Measurements from ENCODE around the gene TCF3.

The TCF3 gene

GRCh38 chr19:1572795-1573194, 79.6 kb downstream of the TCF3 start:
- Histone ChIP-seq H3K4me2 (ENCODE audit: low read length, poor library complexity, severe bottlenecking) (no peak overlapping the region), H3K79me1 (replicated peaks; ENCODE audit: low read length, poor library complexity, severe bottlenecking) (peaks cover 12% of the 10 kb centered on the region), H3K9me3 (ENCODE audit: control insufficient read depth, low read length) (no peaks in the 10 kb centered on the region), H3K9ac (ENCODE audit: low read length) (no peak overlapping the region), H2BK5ac (ENCODE audit: low read depth, low read length, poor library complexity, severe bottlenecking) (no peak overlapping the region), H3K27ac (ENCODE audit: low read length, poor library complexity, severe bottlenecking) (no peak overlapping the region), H2AFZ (ENCODE audit: low read depth, low read length) (no peak overlapping the region), H3K36me3 (ENCODE audit: control insufficient read depth in 1 of 2, insufficient read depth in 2 of 2, low read depth in 1 of 2, low read length in 2 of 2) (peaks cover 14 to 32% of the 10 kb centered on the region in 2 experiments), H2AK5ac (ENCODE audit: low read length, severe bottlenecking) (no peak overlapping the region), H3K18ac (ENCODE audit: low read depth in 1 of 2, low read length in 2 of 2) (no peak overlapping the region), H2BK120ac (ENCODE audit: low read depth, low read length) (no peak overlapping the region), H2BK12ac (ENCODE audit: low read length in 2 of 2) (no peak overlapping the region), H2BK15ac (ENCODE audit: low read depth, poor library complexity, severe bottlenecking) (peak overlapping the region; percentile 15), H3K4me3 (ENCODE audit: insufficient read depth in 1 of 2, low read depth in 1 of 2, low read length in 2 of 2) (no peak overlapping the region), H3K4me1 (ENCODE audit: control insufficient read depth, insufficient read depth, low read depth, low read length) (peaks cover 6% of the 10 kb centered on the region), H4K8ac (ENCODE audit: low read length) (no peak overlapping the region), H3K4ac (ENCODE audit: low read depth in 1 of 2, low read length in 2 of 2) (no peak overlapping the region), H3K23ac (ENCODE audit: low read length in 2 of 2) (no peak overlapping the region), H3K14ac (ENCODE audit: low read length in 2 of 2) (no peak overlapping the region), H3K27me3 (ENCODE audit: control insufficient read depth in 1 of 2, insufficient read depth in 1 of 2, low read length in 2 of 2) (peaks cover 0 to 8% of the 10 kb centered on the region in 2 experiments), H4K91ac (ENCODE audit: low read length) (no peak overlapping the region)
- 85% methylated on average over 9 of the region's 9 CpGs for WGBS
- DNase-seq = no peak

GRCh38 chr19:1571358-1571757, 81.1 kb downstream of the TCF3 start:
- Histone ChIP-seq H3K4me3 (ENCODE audit: insufficient read depth in 1 of 2, low read depth in 1 of 2, low read length in 2 of 2) (no peak overlapping the region), H3K23ac (ENCODE audit: low read length in 2 of 2) (no peak overlapping the region), H2BK12ac (ENCODE audit: low read length in 2 of 2) (no peak overlapping the region), H3K79me1 (replicated peaks; ENCODE audit: low read length, poor library complexity, severe bottlenecking) (peaks cover 7% of the 10 kb centered on the region), H3K27me3 (ENCODE audit: control insufficient read depth in 1 of 2, insufficient read depth in 1 of 2, low read length in 2 of 2) (peaks cover 0 to 8% of the 10 kb centered on the region in 2 experiments), H2AK5ac (ENCODE audit: low read length, severe bottlenecking) (no peak overlapping the region), H3K36me3 (ENCODE audit: control insufficient read depth in 1 of 2, insufficient read depth in 2 of 2, low read depth in 1 of 2, low read length in 2 of 2) (peaks cover 0 to 18% of the 10 kb centered on the region in 2 experiments), H3K18ac (ENCODE audit: low read depth in 1 of 2, low read length in 2 of 2) (no peak overlapping the region), H3K14ac (ENCODE audit: low read length in 2 of 2) (no peak overlapping the region), H2AFZ (ENCODE audit: low read depth, low read length) (no peak overlapping the region), H3K9ac (ENCODE audit: low read length) (no peak overlapping the region), H4K91ac (ENCODE audit: low read length) (no peak overlapping the region), H3K4me1 (ENCODE audit: control insufficient read depth, insufficient read depth, low read depth, low read length) (peaks cover 6% of the 10 kb centered on the region), H3K4ac (ENCODE audit: low read depth in 1 of 2, low read length in 2 of 2) (no peak overlapping the region), H3K4me2 (ENCODE audit: low read length, poor library complexity, severe bottlenecking) (no peak overlapping the region), H2BK120ac (ENCODE audit: low read depth, low read length) (no peak overlapping the region), H2BK5ac (ENCODE audit: low read depth, low read length, poor library complexity, severe bottlenecking) (no peak overlapping the region), H2BK15ac (ENCODE audit: low read depth, poor library complexity, severe bottlenecking) (no peak overlapping the region), H4K8ac (ENCODE audit: low read length) (no peak overlapping the region), H3K27ac (ENCODE audit: low read length, poor library complexity, severe bottlenecking) (no peak overlapping the region), H3K9me3 (ENCODE audit: control insufficient read depth, low read length) (no peaks in the 10 kb centered on the region)
- WGBS = 91% methylated on average over 12 of the region's 12 CpGs
- no peak for DNase-seq

- peaks cover 0 to 15% of the 10 kb centered on the region in 2 experiments for H3K36me3 ChIP-seq (ENCODE audit: control insufficient read depth in 1 of 2, insufficient read depth in 2 of 2, low read depth in 1 of 2, low read length in 2 of 2)
- H3K27me3 ChIP-seq (ENCODE audit: control insufficient read depth in 1 of 2, insufficient read depth in 1 of 2, low read length in 2 of 2) = peaks cover 0 to 8% of the 10 kb centered on the region in 2 experiments
- no peak overlapping the region for H2BK5ac ChIP-seq (ENCODE audit: low read depth, low read length, poor library complexity, severe bottlenecking)
- H2BK120ac ChIP-seq (ENCODE audit: low read depth, low read length) = no peak overlapping the region
- peaks cover 7% of the 10 kb centered on the region for H3K79me1 ChIP-seq (replicated peaks; ENCODE audit: low read length, poor library complexity, severe bottlenecking)
- no peak for DNase-seq
- H3K9me3 ChIP-seq (ENCODE audit: control insufficient read depth, low read length) = no peaks in the 10 kb centered on the region
- H3K4ac ChIP-seq (ENCODE audit: low read depth in 1 of 2, low read length in 2 of 2) = no peak overlapping the region
- no peak overlapping the region for H3K14ac ChIP-seq (ENCODE audit: low read length in 2 of 2)
- no peak overlapping the region for H2AFZ ChIP-seq (ENCODE audit: low read depth, low read length)
- H2BK15ac ChIP-seq (ENCODE audit: low read depth, poor library complexity, severe bottlenecking) = no peak overlapping the region
- no peak overlapping the region for H3K27ac ChIP-seq (ENCODE audit: low read length, poor library complexity, severe bottlenecking)
- H3K23ac ChIP-seq (ENCODE audit: low read length in 2 of 2) = no peak overlapping the region
- H3K18ac ChIP-seq (ENCODE audit: low read depth in 1 of 2, low read length in 2 of 2) = no peak overlapping the region
- no peak overlapping the region for H2BK12ac ChIP-seq (ENCODE audit: low read length in 2 of 2)
- H3K9ac ChIP-seq (ENCODE audit: low read length) = no peak overlapping the region
- no peak overlapping the region for H3K4me2 ChIP-seq (ENCODE audit: low read length, poor library complexity, severe bottlenecking)
- H3K4me3 ChIP-seq (ENCODE audit: insufficient read depth in 1 of 2, low read depth in 1 of 2, low read length in 2 of 2) = no peak overlapping the region
- over 99% methylated on average over 12 of the region's 13 CpGs for WGBS
- no peak overlapping the region for H4K8ac ChIP-seq (ENCODE audit: low read length)
- H2AK5ac ChIP-seq (ENCODE audit: low read length, severe bottlenecking) = no peak overlapping the region
- H4K91ac ChIP-seq (ENCODE audit: low read length) = no peak overlapping the region
- peaks cover 9% of the 10 kb centered on the region for H3K4me1 ChIP-seq (ENCODE audit: control insufficient read depth, insufficient read depth, low read depth, low read length)
Observed at GRCh38 chr19:1570836-1571235, 81.6 kb downstream of the TCF3 start.

- Histone ChIP-seq H3K9ac (ENCODE audit: low read length) (no peak overlapping the region), H2AK5ac (ENCODE audit: low read length, severe bottlenecking) (no peak overlapping the region), H4K91ac (ENCODE audit: low read length) (no peak overlapping the region), H3K79me1 (replicated peaks; ENCODE audit: low read length, poor library complexity, severe bottlenecking) (peaks cover 7% of the 10 kb centered on the region), H3K9me3 (ENCODE audit: control insufficient read depth, low read length) (no peaks in the 10 kb centered on the region), H2BK5ac (ENCODE audit: low read depth, low read length, poor library complexity, severe bottlenecking) (no peak overlapping the region), H3K27me3 (ENCODE audit: control insufficient read depth in 1 of 2, insufficient read depth in 1 of 2, low read length in 2 of 2) (peaks cover 0 to 8% of the 10 kb centered on the region in 2 experiments), H3K27ac (ENCODE audit: low read length, poor library complexity, severe bottlenecking) (no peak overlapping the region), H4K8ac (ENCODE audit: low read length) (no peak overlapping the region), H3K14ac (ENCODE audit: low read length in 2 of 2) (no peak overlapping the region), H2BK15ac (ENCODE audit: low read depth, poor library complexity, severe bottlenecking) (no peak overlapping the region), H3K4me3 (ENCODE audit: insufficient read depth in 1 of 2, low read depth in 1 of 2, low read length in 2 of 2) (no peak overlapping the region), H3K4me1 (ENCODE audit: control insufficient read depth, insufficient read depth, low read depth, low read length) (peaks cover 14% of the 10 kb centered on the region), H3K4ac (ENCODE audit: low read depth in 1 of 2, low read length in 2 of 2) (no peak overlapping the region), H2BK120ac (ENCODE audit: low read depth, low read length) (no peak overlapping the region), H2AFZ (ENCODE audit: low read depth, low read length) (no peak overlapping the region), H3K23ac (ENCODE audit: low read length in 2 of 2) (no peak overlapping the region), H3K4me2 (ENCODE audit: low read length, poor library complexity, severe bottlenecking) (no peak overlapping the region), H3K36me3 (ENCODE audit: control insufficient read depth in 1 of 2, insufficient read depth in 2 of 2, low read depth in 1 of 2, low read length in 2 of 2) (peaks cover 0 to 16% of the 10 kb centered on the region in 2 experiments), H3K18ac (ENCODE audit: low read depth in 1 of 2, low read length in 2 of 2) (no peak overlapping the region), H2BK12ac (ENCODE audit: low read length in 2 of 2) (no peak overlapping the region)
- WGBS = 97% methylated on average over 4 of the region's 4 CpGs
- no peak for DNase-seq
Observed at GRCh38 chr19:1569997-1570396, 82.4 kb downstream of the TCF3 start.

Measured in mesenchymal stem cell (in vitro differentiated cells and primary cell).